GM19328 (cell line): ENCODE data around the gene C12orf57.

Experiments
- ATAC-seq: cut with Tn5 transposase; IDR thresholded peaks from one replicate; pipeline ENCODE4 v1.9.1; 2021; ENCODE audit warnings: mild to moderate bottlenecking, moderate library complexity; ENCODE audit not compliant: unreplicated experiment

The C12orf57 gene

DNA sequence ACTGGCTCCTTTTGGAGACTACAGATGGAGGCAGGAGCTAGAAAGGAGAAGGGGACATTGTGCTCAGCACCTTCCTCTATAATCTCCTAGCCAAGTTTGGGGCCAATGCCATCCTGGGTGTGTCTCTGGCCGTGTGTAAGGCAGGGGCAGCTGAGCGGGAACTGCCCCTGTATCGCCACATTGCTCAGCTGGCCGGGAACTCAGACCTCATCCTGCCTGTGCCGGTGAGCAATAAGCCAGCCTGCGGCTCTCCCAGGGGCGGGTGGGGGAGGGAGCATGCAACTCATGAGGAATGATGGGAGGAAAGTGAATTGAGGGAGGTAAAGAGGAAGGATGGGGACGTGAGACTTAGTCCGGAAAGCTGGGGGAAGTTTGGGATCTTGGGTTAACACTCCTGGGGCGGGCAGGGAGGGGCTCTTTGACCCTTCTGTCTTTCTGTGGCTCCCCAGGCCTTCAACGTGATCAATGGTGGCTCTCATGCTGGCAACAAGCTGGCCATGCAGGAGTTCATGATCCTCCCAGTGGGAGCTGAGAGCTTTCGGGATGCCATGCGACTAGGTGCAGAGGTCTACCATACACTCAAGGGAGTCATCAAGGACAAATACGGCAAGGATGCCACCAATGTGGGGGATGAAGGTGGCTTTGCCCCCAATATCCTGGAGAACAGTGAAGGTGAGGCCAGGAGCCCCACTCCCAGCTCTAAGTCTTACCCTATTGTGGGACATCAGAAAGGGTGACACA, 26.2 kb upstream of the C12orf57 start:
- no peak for ATAC-seq

DNA sequence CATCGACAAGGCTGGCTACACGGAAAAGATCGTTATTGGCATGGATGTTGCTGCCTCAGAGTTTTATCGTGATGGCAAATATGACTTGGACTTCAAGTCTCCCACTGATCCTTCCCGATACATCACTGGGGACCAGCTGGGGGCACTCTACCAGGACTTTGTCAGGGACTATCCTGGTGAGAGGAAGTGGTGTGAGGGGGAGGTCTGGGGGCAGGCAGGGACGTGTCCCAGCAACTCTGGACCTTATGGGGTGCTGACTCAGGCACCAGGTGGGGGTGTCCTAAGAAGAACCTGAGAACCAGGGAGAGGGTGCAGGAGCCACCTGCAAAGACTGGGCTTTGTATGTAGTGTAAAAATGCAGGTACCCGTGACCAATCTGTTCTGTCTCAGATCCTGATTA, 24.2 kb upstream of the C12orf57 start:
- ATAC-seq: no peak

DNA sequence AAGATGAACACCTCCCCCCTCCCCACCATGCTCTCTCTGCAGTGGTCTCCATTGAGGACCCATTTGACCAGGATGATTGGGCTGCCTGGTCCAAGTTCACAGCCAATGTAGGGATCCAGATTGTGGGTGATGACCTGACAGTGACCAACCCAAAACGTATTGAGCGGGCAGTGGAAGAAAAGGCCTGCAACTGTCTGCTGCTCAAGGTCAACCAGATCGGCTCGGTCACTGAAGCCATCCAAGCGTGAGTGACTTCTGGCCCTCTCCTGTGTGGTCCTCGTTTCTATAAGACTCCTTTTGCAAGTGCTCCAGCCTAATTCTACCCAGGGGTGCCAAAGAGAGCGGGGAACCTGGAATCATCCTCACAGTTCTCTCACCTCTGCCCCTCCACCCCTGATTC, 22.3 kb upstream of the C12orf57 start:
- ATAC-seq: no peak

DNA sequence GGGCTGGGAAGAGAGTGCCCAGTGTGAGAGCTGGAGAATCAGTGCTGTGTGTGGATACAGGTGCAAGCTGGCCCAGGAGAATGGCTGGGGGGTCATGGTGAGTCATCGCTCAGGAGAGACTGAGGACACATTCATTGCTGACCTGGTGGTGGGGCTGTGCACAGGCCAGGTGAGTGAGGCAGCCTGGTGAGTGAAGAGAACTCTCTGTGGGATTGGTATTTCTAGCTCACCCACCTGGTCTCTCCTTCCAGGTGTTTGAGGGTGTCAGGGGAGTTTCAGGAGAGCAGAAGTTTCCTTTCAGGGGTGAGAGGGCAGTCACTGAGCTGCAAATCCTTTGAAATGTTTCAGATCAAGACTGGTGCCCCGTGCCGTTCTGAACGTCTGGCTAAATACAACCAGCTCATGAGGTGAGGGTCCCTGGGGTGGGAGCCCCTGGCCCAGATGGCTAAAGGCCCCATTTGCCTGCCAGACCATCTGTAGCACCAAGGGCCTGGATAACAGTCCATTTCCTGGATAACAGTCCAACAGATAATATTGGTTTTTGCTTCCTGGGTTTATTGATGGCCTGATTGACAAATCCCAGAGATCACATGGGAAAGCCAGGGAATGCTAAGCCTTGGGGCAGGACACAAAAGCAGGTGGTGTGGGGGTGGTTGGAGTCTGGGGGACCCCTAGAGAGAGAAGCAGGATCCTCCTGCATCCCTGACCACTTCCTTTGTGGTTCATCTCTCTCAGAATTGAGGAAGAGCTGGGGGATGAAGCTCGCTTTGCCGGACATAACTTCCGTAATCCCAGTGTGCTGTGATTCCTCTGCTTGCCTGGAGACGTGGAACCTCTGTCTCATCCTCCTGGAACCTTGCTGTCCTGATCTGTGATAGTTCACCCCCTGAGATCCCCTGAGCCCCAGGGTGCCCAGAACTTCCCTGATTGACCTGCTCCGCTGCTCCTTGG, 21.6 kb upstream of the C12orf57 start:
- ATAC-seq: no peak

DNA sequence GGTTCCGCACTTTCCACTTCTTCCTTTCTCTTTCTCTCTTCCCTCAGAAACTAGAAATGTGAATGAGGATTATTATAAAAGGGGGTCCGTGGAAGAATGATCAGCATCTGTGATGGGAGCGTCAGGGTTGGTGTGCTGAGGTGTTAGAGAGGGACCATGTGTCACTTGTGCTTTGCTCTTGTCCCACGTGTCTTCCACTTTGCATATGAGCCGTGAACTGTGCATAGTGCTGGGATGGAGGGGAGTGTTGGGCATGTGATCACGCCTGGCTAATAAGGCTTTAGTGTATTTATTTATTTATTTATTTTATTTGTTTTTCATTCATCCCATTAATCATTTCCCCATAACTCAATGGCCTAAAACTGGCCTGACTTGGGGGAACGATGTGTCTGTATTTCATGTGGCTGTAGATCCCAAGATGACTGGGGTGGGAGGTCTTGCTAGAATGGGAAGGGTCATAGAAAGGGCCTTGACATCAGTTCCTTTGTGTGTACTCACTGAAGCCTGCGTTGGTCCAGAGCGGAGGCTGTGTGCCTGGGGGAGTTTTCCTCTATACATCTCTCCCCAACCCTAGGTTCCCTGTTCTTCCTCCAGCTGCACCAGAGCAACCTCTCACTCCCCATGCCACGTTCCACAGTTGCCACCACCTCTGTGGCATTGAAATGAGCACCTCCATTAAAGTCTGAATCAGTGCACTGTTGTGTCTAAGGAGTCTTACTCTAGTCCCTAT, 20.7 kb upstream of the C12orf57 start:
- no peak for ATAC-seq

DNA sequence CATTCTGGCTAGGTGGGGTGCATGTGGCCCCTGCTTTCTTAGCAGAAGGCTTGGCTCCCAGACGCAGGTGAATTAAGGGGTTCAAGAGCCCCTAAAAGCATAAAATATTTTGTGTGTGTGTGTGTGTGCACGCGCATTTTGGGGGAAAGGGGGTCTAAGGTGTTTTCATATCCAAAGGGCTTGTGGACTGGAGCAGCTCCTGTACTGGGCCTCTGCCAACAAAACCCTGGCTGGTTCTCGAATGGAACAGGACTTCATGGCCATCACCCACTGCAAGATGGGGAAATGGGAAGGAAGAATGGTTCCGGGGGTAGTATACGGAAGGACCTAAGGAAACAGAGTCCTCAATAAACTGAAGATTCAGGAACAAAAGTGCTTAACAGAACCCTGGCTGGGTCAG, 20.0 kb upstream of the C12orf57 start:
- no peak for ATAC-seq

DNA sequence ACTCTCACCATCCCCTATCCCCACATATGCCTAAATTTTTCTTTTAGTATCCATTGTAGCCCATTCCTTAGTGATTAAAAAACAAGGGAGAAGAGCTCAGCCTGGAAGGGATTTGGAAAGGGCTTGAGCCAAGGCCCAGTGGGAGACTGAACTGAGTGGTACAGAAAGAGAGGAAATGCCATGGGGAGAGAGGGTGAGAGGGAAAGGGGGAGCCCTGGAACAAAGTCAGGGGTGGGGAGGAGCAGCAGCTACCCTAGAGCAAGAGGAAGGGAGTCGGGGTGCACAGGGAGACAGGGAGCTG, 18.6 kb upstream of the C12orf57 start:
- ATAC-seq: no peak

DNA sequence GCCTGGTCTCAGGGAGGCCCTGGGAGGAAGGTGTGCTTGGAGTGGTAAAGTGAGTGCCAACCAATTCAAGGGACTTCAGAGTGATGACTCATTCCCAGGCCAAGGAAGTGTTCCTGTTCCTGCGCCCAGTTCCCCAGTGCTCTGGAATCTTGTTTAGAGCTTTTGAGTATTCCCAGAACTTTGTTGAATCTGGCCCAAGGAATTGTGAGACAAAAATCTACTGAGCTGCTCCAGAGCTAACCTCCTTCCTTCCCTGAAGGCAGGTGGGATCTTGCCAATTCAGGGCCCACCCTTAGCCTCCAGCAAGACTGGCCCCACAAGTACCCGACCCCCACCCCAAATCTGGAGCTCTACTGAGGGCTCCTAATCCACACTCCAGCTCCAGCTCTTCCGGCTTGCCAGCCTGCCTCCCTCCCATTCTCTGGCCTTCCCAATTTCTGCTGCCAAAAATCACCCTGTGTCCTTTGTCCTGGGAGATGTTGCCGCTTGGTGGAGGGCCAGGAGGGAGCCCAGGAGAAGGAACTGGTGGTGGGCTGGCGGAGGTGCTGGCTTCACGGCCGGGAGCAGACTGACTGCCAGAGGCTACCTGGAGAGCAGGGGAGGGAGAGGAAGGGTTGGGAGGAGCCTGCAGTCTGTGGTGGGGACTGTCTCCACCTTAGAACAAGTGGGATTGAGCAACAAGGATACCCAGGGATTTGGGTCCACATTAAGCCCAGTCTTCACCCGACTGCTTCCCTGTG, 18.1 kb upstream of the C12orf57 start:
- ATAC-seq: no peak

DNA sequence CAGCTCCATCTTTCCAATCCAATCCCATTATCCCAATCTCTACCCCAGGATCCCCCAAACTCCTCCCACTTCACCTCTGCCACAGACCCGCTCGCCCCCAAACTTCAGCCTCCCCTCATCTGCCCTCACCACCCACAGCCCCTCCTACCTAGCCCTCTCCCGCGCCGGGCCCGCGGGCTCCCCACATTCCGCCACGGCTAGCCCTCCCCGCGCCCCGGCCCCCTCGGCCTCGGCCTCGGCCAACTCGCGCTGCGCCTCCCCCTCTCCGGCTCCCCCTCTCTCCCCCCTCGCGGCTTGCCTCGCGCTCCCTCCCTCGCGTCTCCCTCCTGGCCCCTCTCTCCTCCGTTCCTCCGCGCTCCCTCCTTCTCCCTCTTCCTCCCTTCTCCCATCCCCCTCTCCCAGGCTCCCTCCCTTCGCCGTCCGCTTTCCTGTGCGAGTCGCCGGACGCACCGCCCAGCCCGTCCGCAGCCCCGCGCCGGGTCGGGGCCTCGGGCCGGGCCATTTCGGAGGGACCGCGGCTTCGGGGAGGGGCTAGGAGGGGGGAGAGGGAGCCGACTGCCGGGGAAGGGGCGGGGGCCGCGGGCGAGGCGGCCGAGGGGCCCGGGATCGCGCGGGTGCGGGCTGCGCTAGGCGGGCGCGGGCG, 16.3 kb upstream of the C12orf57 start, which contains the start of gene ATN1:
ATN1 (plus strand) TSS at position 581 of the 643 bp plus-strand sequence. CDS start 6,043 bp downstream, outside the sequence.
- ATAC-seq: no peak

DNA sequence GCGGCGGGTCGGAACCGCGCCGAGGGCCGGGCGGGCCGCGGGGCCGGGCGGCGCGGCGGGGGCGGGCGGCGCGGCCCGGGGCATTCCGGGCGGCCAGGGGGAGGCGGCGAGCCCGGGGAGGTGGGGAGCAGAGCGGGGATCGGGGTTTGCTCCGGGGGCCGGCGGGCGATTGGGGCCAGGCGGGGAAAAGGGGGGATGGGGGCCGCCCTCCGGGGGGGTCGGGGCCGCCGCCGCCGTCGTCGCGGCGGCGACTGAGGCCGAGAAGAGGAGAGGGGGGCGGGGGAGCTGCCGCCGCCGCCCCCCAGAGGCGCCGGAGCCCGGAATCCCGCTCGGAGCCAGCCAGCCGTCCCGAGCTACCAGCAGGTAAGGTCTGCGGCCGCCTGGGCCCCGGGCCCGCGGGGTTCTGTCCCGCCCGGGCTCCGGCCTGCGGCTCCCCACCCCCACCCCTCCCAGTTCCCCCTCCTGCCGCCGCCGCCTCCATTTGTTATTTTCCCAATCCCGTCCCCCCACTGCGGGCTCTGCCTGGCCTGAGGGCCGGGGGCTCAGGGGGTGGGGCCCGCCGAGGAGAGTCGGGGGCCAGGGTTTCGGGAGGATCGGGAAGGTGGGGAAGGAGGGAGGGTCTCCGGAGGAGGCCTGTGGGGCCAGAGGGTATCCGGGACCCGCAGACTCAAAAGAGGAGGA, 15.7 kb upstream of the C12orf57 start:
- no peak for ATAC-seq

DNA sequence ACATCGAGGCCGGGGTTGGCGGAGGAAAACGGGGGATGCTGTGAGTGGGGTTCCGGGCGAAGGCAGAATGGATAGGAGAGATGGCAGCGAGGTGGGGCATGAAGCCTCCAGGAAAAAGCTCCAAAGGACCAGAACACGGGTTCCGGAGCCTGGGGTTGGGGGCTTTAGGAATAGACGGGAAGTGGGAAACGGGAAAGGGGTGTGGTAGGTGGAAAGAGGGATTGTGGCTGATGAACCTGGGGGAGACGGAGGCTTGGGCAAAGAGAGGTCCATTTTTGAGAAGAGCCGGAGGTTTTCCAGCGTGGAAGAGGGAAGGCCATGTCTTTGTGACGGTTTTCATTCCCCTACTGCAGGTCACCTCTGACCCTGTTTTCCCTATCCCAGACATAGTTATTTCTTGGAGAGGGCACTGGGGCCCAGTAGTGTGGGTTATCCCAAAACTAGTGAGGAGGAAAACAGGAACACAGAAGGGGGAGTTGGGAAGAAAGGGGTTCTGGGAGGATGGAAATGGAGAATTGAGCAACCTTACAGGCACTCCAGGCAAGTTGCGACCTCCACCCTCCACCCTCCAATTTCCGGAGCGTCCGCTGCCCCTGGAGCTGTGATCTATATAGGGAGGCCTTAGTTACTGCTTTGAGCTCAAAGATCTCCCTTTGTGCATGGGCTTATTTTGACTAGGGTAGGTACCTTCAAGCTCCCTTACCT, 15.0 kb upstream of the C12orf57 start:
- ATAC-seq: no peak

DNA sequence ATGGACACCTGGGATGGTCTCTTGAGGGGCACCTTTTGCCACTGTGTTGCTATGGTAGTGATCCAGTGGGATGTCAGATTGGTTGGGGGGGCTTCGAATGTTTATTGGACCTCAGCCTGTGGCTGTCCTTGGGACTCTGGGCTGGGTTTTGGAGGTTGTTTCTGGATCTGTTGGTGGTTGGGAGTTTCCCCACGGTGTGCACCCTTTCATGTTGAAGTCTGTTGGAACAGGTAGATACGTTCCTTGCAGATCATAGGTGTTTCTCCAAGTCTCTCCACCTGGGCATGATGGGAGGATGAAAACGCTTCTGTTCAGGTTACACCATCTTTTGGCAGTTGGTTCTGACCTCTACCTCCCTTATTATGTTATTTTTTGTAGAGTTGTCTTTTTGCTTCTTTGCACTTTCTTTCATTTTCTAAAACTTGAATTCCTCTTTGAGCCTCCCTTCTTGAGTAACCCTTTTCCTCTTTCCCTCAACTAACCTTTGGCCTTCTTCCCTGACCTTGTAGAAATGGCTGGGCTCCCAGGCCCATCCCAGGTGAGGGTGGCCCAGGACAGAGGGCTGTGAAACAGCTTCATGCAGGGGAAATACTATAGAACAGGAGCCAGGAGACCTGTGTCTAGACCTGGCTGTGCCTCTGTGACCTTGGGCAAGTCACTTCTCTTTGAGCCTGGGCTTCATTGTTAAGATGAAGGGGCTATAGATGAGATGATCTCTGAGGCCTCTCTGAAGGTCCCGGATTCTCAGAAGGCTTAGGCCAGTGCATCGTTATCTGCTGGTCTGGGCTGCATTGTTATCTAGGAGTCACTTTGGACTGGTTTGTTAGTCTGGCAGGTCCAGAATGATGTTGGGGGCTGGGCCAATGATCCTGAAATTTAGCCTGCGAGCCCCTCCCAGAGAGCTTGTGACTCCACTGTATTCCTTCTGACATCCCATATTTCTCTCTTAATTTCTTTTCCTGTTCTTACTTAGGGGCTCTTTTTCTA, 14.1 kb upstream of the C12orf57 start:
- no peak for ATAC-seq

DNA sequence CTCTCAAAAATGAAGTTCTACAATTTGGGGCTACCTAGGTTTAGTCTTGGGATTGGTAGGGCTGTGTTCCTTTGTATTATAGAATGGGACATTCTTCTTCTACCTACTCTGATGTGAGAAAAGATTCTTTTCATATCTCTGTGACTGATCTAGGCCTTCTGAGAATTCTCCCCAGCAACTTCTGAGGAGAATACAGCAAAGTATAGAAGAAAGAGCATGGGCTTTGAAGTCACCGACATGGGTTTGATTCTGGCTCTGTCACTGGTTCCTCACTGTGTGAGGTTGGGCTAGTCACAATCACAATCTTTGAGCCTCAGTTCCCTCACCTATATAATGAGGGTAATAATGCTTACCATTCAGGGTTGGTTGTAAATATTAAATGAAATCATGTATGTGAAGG, 11.1 kb upstream of the C12orf57 start:
- no peak for ATAC-seq

DNA sequence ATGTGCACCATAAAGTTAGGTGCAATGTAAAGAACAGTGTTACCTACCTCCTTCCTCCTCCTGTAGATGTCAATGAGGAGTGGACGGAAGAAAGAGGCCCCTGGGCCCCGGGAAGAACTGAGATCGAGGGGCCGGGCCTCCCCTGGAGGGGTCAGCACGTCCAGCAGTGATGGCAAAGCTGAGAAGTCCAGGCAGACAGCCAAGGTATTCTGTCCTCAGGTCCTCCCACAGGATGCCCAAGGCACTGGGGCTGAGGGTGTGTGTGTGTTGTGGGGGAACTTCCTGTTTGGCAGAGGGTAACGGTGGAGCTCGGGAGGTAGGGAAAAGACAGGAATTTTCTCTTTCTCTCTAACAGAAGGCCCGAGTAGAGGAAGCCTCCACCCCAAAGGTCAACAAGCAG, 9.7 kb upstream of the C12orf57 start:
- no peak for ATAC-seq

DNA sequence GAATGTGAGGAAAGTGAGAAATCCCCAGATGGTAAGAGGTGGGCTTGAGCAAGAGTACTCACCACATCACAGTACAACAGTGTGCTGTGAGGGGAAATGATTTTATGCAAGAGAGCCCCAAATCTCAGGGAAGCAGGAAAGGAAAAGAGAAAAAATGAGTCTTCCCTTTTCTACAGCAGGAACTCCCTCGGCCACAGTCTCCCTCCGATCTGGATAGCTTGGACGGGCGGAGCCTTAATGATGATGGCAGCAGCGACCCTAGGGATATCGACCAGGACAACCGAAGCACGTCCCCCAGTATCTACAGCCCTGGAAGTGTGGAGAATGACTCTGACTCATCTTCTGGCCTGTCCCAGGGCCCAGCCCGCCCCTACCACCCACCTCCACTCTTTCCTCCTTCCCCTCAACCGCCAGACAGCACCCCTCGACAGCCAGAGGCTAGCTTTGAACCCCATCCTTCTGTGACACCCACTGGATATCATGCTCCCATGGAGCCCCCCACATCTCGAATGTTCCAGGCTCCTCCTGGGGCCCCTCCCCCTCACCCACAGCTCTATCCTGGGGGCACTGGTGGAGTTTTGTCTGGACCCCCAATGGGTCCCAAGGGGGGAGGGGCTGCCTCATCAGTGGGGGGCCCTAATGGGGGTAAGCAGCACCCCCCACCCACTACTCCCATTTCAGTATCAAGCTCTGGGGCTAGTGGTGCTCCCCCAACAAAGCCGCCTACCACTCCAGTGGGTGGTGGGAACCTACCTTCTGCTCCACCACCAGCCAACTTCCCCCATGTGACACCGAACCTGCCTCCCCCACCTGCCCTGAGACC, 8.2 kb upstream of the C12orf57 start:
- no peak for ATAC-seq

DNA sequence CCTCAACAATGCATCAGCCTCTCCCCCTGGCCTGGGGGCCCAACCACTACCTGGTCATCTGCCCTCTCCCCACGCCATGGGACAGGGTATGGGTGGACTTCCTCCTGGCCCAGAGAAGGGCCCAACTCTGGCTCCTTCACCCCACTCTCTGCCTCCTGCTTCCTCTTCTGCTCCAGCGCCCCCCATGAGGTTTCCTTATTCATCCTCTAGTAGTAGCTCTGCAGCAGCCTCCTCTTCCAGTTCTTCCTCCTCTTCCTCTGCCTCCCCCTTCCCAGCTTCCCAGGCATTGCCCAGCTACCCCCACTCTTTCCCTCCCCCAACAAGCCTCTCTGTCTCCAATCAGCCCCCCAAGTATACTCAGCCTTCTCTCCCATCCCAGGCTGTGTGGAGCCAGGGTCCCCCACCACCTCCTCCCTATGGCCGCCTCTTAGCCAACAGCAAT, 7.6 kb upstream of the C12orf57 start:
- no peak for ATAC-seq
